Lower leg skin (tissue), 3 donors: Measurements from ENCODE around the gene GABRR1.

Source experiments
- CTCF ChIP-seq, 3 donors: fragments of 450-650 bp; IDR thresholded peaks; one replicate each; pipeline ENCODE4 v1.5.1; 2016; ENCODE audit warnings: antibody characterized with exemption in 3 of 3, mild to moderate bottlenecking in 3 of 3, moderate library complexity in 2 of 3
- POLR2A ChIP-seq, 2 donors: fragments of 450-650 bp; IDR thresholded peaks; one replicate each; pipeline ENCODE4 v1.6.1; 2016 to 2017; ENCODE audit warnings: antibody characterized with exemption in 2 of 2, mild to moderate bottlenecking in 1 of 2, moderate library complexity in 1 of 2

GRCh38 chr6:89145091-89145955 lies 71.8 kb downstream of the GABRR1 start:
- TF ChIP-seq CTCF (IDR thresholded peaks at IDR 0.05) (no peak), POLR2A (IDR thresholded peaks at IDR 0.05) (no peak)
